SU-DHL-6 (cell line): ENCODE measurements around the gene MED29.

Experiments
- H2AFZ ChIP-seq: fragments of 200-600 bp; sonication (generic); 2 replicates; pipeline ENCODE4 v1.6.1; 2014; ENCODE audit warnings: low read depth, mild to moderate bottlenecking, moderate library complexity, mixed read lengths, antibody characterized with exemption, low read length; ENCODE audit not compliant: severe bottlenecking
- H3F3A ChIP-seq: fragments of 200-600 bp; shearing (Covaris generic); 2 replicates; pipeline ENCODE4 v1.6.0; 2016; ENCODE audit warnings: antibody characterized with exemption, mild to moderate bottlenecking; ENCODE audit not compliant: insufficient read depth
- H3K27ac ChIP-seq: fragments of 200-600 bp; sonication (generic); 2 replicates; pipeline ENCODE4 v1.5.1; 2016; ENCODE audit warnings: low read depth, mild to moderate bottlenecking, low read length, moderate library complexity, mixed read lengths
- H3K27me3 ChIP-seq: fragments of 200-600 bp; sonication (generic), shearing (Covaris generic); 2 replicates; pipeline ENCODE4 v1.6.0; 2014; ENCODE audit warnings: mild to moderate bottlenecking, low read length
- H3K36me3 ChIP-seq: fragments of 200-600 bp; sonication (generic); 2 replicates; pipeline ENCODE4 v1.6.1; 2014; ENCODE audit warnings: mild to moderate bottlenecking, low read length, mixed read lengths
- H3K4me2 ChIP-seq: fragments of 300-600, 200-600 bp; shearing (Covaris generic), sonication (generic); 2 replicates; pipeline ENCODE4 v1.6.0; 2014; ENCODE audit warnings: low read length, low read depth, mild to moderate bottlenecking; ENCODE audit not compliant: poor library complexity, severe bottlenecking
- H3K4me3 ChIP-seq: fragments of 200-600 bp; sonication (generic); 2 replicates; pipeline ENCODE4 v1.5.1; 2014; ENCODE audit warnings: antibody characterized with exemption, low read length, mild to moderate bottlenecking, mixed read lengths; ENCODE audit not compliant: insufficient read depth, poor library complexity, severe bottlenecking
- H3K79me2 ChIP-seq: fragments of 200-600 bp; sonication (generic); 2 replicates; pipeline ENCODE4 v1.6.1; 2014; ENCODE audit warnings: mild to moderate bottlenecking, low read length, moderate library complexity; ENCODE audit not compliant: insufficient read depth
- H3K9ac ChIP-seq: fragments of 200-600 bp; sonication (generic); 2 replicates; pipeline ENCODE4 v1.7.0; 2014; ENCODE audit warnings: mild to moderate bottlenecking, low read length
- H3K9me2 ChIP-seq: fragments of 200-600 bp; sonication (generic); replicated peaks from 2 replicates; pipeline ENCODE4 v1.6.1; 2014; ENCODE audit warnings: low read length; ENCODE audit not compliant: insufficient read depth
- H3K9me3 ChIP-seq: fragments of 200-600 bp; sonication (generic); 2 replicates; pipeline ENCODE4 v1.6.1; 2014; ENCODE audit warnings: low read length, mixed read lengths; ENCODE audit not compliant: insufficient read depth
- H4K20me1 ChIP-seq: fragments of 200-600 bp; sonication (generic); 2 replicates; pipeline ENCODE4 v1.6.1; 2014; ENCODE audit warnings: low read depth, mild to moderate bottlenecking, antibody characterized with exemption, low read length, moderate library complexity, mixed read lengths
- EZH2phosphoT487 ChIP-seq: fragments of 200-600 bp; sonication (generic), shearing (Covaris generic); conservative IDR thresholded peaks from 2 replicates; pipeline ENCODE4 v1.6.1; 2018; ENCODE audit warnings: mild to moderate bottlenecking, antibody characterized with exemption, low read length, moderate library complexity, mixed read lengths
- TF ChIP-seq, protein P1 (sequence below): fragments of 200-600 bp; sonication (generic); IDR thresholded peaks from one replicate; pipeline ENCODE4 v1.5.1; 2017; ENCODE audit warnings: antibody characterized with exemption, mild to moderate bottlenecking, low read length, moderate library complexity; ENCODE audit not compliant: insufficient read depth, poor library complexity, severe bottlenecking

MED29 gene

DNA sequence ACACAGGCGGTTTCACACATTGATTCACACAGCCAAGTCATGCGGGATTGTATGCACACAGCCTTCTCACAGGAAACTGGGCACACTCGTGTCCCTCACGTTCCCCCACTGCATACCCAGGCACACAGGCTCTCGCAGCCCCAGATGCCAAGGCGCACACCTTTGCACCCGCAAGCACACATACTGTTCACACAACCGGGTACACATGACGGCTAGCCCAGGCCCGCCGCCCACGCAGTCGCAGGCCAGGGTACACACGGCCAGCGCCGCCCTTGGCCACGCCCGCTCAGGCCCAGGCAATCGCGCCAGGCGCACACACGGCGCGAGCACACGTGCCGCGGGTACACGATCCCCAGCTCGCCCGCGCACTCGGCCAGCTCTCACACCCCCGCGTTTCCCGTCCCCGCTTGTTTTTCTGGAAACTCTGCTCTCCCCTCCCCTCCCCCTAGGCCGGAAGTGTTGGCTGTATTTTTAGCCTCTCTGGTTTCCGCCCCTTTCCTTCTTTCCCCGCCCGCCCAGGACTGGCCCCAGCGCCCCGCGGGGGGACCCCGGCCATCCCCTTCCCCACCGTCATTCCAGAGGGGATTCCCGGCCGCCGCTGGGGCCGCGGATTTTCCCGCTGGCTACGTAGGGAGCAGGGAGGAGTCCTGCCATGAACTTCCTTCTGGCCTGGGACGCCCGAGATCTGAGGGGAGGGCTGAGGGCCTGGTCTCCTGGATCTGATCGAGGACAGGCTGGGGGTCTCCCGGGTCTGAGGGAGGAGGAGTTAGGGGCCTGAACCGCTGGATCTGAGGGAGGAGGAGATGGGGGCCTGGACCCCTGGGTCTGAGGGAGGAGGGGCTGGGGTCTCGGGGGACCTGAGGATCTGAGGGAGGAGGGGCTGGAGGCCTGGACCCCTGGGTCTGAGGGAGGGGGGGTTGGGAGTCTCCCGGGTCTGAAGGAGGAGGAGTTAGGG is 11.4 kb downstream of the MED29 start:
- Histone ChIP-seq H3K27me3 (no peaks in the 10 kb centered on the region), H3F3A (peaks cover 35% of the 10 kb centered on the region), H2AFZ (peak overlapping the region; percentile 75)

DNA sequence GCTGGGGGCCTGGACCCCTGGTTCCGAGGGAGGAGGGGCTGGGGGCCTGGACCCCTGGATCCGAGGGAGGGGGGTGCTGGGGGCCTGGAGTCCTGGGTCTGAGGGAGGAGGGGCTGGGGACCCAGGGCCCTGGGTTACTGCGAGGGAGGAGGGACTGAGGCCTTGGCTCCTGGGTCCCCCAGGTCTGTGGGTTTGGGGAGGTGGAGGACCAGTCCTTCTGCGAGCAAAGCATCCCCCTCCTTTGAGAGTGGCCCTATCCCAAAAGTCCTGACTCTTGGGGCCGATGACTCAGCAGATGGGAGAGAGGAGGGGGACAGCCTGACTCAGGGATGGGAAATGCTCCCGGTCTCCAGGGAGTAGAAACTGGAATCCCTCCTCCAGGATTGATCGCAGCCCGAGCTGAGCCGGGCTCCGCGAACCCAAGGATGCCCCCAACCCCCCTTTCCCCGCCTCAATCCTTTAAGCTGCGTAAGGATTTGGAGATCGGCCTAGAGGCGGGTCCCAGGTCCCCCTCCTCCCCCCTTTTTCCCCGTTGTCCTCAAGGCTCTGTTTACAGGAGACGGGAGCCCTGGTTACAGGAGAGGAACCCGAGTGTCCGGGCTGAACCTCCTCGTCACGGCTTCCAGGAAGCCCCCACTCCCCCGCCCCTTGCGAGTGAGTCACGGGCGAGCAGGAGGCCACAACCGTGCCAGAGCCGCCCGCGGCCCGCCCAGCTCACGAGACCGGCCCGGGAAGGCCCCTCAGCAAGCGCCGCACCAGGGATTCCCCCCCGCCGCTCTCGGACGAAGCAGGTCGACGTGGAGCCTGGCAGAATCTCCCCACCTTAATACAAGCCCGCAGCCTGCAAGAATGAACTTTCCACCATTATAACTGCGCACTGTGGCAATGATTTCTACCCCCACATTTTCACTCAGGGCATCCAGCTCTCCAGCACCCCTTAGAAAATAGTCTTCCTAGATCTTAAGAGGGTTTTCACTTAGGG is 12.4 kb downstream of the MED29 start:
- TF ChIP-seq, protein P1, sequence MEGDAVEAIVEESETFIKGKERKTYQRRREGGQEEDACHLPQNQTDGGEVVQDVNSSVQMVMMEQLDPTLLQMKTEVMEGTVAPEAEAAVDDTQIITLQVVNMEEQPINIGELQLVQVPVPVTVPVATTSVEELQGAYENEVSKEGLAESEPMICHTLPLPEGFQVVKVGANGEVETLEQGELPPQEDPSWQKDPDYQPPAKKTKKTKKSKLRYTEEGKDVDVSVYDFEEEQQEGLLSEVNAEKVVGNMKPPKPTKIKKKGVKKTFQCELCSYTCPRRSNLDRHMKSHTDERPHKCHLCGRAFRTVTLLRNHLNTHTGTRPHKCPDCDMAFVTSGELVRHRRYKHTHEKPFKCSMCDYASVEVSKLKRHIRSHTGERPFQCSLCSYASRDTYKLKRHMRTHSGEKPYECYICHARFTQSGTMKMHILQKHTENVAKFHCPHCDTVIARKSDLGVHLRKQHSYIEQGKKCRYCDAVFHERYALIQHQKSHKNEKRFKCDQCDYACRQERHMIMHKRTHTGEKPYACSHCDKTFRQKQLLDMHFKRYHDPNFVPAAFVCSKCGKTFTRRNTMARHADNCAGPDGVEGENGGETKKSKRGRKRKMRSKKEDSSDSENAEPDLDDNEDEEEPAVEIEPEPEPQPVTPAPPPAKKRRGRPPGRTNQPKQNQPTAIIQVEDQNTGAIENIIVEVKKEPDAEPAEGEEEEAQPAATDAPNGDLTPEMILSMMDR, result no peak
- TF ChIP-seq EZH2phosphoT487, result no peak
- no peaks in the 10 kb centered on the region for H3K9me3 ChIP-seq
- H3K27ac ChIP-seq, result peak overlapping the region; percentile 57
- no peaks in the 10 kb centered on the region for H3K27me3 ChIP-seq
- H3K4me3 ChIP-seq, result no peak overlapping the region
- no peak overlapping the region for H2AFZ ChIP-seq
- H3K9me2 ChIP-seq, result no peaks in the 10 kb centered on the region
- no peak overlapping the region for H3K4me2 ChIP-seq
- peaks cover 40% of the 10 kb centered on the region for H3F3A ChIP-seq
- H3K9ac ChIP-seq, result no peak overlapping the region; the same call in 1 of the 2 replicates
- H4K20me1 ChIP-seq, result no peaks in the 10 kb centered on the region
- no peaks in the 10 kb centered on the region for H3K36me3 ChIP-seq
- peaks cover 14% of the 10 kb centered on the region for H3K79me2 ChIP-seq

More for the DNA sequence above, 11.4 kb downstream of the MED29 start:
- no peaks in the 10 kb centered on the region for H4K20me1 ChIP-seq
- no peaks in the 10 kb centered on the region for H3K9me3 ChIP-seq
- peak overlapping the region; percentile 45 for H3K9ac ChIP-seq
- peak overlapping the region; percentile 27 for H3K4me3 ChIP-seq
- no peaks in the 10 kb centered on the region for H3K36me3 ChIP-seq
- peak overlapping the region; percentile 45 for H3K4me2 ChIP-seq
- H3K9me2 ChIP-seq, result no peaks in the 10 kb centered on the region
- TF ChIP-seq, protein P1, result no peak
- TF ChIP-seq EZH2phosphoT487, result no peak
- H3K79me2 ChIP-seq, result peaks cover 5% of the 10 kb centered on the region
- H3K27ac ChIP-seq, result peak overlapping the region; percentile 57

DNA sequence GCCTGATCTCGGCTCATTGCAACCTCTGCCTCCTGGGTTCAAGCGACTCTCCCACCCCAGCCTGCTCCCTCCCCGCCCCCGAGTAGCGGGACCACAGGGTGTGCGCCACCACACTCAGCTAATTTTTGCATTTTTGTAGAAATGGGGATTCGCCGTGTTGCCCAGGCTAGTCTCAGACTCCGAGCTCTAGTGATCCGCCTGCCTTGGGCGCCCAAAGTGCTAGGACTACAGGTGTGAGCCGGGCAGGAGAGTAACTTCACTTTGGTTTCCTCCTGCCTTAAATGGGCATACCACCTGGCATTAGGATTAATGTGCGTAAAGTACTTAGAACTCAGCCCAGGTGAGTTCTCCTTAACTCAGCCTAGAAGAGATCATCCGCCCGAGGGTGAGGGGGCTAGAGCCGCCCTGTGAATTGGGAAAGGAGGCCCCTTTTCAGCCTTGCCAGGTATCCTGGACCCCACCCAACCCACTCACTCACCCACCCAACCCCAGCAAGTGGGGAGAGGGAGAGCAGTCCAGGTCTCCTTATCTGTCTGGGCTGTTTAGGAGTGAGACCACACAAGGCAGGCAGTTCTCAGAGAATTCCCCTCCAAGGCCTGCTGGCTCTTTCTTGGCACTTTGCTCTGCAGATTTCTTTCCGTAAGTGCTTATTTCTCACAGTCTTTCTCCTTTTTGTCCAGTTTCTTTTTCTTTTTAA is 14.2 kb downstream of the MED29 start:
- H3K9me3 ChIP-seq, result no peaks in the 10 kb centered on the region
- H2AFZ ChIP-seq, result no peak overlapping the region
- H3K27ac ChIP-seq, result peak overlapping the region; percentile 98
- H3K79me2 ChIP-seq, result peaks cover 22% of the 10 kb centered on the region
- H3K4me2 ChIP-seq, result peak overlapping the region; percentile 97
- no peaks in the 10 kb centered on the region for H3K27me3 ChIP-seq
- H3K36me3 ChIP-seq, result no peaks in the 10 kb centered on the region
- no peaks in the 10 kb centered on the region for H4K20me1 ChIP-seq
- no peak overlapping the region for H3K4me3 ChIP-seq
- H3K9ac ChIP-seq, result peak overlapping the region; percentile 98
- no peaks in the 10 kb centered on the region for H3K9me2 ChIP-seq
- no peak for TF ChIP-seq EZH2phosphoT487
- TF ChIP-seq, protein P1, result no peak
- peaks cover 47% of the 10 kb centered on the region for H3F3A ChIP-seq
